Measurements from ENCODE around the gene IRGM.
A peak's percentile ranks its signal among the peaks of the same experiment; 100 is the strongest.
"Not testable (repeated sequence)": the region's sequence is repeated elsewhere in the genome, so short reads cannot be mapped to it uniquely, and the experiment has no call there.

Gene IRGM, protein sequence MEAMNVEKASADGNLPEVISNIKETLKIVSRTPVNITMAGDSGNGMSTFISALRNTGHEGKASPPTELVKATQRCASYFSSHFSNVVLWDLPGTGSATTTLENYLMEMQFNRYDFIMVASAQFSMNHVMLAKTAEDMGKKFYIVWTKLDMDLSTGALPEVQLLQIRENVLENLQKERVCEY

DNA sequence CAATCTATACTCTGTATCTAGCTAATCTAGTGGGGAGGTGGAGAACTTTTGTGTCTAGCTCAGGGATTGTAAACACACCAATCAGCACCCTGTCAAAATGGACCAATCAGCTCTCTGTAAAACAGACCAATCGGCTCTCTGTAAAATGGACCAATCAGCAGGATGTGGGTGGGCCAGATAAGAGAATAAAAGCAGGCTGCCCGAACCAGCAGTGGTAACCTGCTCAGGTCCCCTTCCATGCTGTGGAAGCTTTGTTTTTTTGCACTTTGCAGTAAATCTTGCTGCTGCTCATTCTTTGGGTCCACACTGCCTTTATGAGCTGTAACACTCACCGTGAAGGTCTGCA lies at the start of gene IRGM:
Gene IRGM (plus strand): TSS at position 214 of the 346 bp plus-strand sequence. CDS start 1,603 bp downstream, outside the sequence.
- DNase-seq (ENCODE audit: low spot score), result not testable (repeated sequence)

DNA sequence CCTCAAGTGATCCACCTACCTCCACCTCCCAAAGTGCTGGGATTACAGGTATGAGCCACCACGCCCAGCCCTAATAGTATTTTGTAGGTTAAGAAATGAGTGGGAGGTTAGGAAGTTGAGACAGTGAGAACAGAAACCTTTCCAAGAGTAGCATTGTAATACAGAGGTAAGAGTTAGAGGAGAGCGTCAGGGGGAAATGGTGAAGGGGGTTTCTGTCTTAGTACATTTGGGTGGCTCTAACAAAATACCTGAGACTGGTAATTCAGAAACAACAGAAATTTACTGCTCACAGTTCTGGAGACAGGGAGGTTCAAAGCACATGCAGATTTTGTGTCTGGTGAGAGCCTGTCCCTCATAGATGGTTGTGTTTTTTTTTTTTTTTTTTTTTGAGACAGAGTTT lies 48.9 kb upstream of the IRGM start:
- no peak for DNase-seq (ENCODE audit: low spot score)

- peak; percentile 88 for DNase-seq (ENCODE audit: low spot score)
Measured at GRCh38 chr5:150801117-150801927, 45.0 kb upstream of the IRGM start.

DNA sequence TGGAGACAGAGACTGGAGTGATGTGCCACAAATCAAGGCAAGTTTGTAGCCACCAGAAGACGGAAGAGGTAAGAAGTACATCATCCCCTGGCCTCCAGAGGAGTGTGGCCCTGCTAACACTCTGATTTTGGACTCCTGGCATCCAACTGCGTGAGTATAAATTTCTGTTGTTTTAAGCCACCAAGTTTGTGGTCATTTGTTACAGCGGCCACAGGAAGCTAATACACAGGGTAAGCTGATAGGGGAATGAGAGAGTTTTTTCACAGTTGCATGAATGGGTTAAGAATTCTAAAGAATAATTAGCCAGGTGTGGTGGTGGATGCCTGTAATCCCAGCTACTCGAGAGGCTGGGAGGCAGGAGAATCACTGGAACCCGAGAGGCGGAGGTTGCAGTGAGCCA lies 41.9 kb upstream of the IRGM start:
- no peak for DNase-seq (ENCODE audit: low spot score)

- no peak for DNase-seq (ENCODE audit: low spot score)
Measured at GRCh38 chr5:150809363-150809762, 37.0 kb upstream of the IRGM start.

GRCh38 chr5:150815010-150815409 lies 31.3 kb upstream of the IRGM start:
- no peak for DNase-seq (ENCODE audit: low spot score)

DNA sequence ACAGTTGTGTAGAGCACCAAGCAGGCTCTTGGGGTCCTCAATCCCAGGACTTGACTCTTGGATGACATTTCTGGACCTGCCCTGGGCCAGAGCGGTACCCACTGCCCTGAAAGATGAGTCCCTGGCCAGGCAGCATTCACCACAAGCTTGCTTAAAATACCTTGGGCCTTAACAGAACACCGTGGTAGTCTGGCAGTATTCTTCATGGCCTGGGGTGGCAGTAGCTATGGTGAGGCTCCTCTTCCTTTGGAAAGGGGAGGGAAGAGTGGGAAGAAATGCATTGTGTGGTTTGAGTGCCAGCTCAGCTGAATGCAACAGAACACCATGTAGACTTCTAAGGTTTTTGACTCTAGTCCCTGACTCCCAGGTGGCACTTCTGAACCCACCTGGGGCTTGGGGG lies 29.4 kb upstream of the IRGM start:
- DNase-seq (ENCODE audit: low spot score), result no peak

DNA sequence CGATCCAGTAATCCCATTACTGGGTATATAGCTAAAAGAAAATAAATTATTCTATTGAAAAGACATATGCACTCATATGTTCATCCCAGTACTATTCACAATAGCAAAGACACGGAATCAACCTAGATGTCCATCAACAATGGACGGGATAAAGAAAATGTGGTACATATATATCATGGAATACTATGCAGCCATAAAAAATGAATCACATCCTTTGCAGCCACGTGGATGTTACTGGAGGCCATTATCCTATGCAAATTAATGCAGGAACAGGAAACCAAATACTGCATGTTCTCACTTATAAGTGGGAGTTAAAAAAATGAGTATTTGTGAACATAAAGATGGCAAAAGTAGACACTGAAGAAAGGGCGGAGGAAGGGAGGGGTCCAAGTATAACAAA lies 16.6 kb upstream of the IRGM start:
- no peak for DNase-seq (ENCODE audit: low spot score)

GRCh38 chr5:150831821-150832220 lies 14.5 kb upstream of the IRGM start:
- not testable (repeated sequence) for DNase-seq (ENCODE audit: low spot score)

GRCh38 chr5:150836064-150836463 lies 10.3 kb upstream of the IRGM start:
- DNase-seq (ENCODE audit: low spot score), result no peak

DNA sequence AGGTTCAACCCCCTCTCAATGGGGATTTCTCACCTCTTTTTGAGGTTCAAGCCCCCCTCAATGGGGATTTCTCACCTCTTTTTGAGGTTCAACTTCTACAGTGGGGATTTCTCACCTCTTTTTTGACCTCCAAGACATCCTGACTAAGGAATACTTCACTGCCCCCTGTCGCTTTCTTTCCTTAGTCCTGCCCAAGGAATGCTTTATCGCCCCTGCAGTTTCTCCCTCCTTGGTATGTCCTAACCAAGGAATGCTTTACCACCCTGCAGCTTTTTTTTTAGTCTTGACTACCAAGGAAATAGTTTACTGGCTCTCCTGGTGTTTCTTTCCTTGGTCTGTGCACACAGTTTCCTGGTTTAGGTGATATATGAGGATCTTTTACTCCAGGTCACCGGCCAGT lies 9.6 kb upstream of the IRGM start:
- no peak for DNase-seq (ENCODE audit: low spot score)

DNA sequence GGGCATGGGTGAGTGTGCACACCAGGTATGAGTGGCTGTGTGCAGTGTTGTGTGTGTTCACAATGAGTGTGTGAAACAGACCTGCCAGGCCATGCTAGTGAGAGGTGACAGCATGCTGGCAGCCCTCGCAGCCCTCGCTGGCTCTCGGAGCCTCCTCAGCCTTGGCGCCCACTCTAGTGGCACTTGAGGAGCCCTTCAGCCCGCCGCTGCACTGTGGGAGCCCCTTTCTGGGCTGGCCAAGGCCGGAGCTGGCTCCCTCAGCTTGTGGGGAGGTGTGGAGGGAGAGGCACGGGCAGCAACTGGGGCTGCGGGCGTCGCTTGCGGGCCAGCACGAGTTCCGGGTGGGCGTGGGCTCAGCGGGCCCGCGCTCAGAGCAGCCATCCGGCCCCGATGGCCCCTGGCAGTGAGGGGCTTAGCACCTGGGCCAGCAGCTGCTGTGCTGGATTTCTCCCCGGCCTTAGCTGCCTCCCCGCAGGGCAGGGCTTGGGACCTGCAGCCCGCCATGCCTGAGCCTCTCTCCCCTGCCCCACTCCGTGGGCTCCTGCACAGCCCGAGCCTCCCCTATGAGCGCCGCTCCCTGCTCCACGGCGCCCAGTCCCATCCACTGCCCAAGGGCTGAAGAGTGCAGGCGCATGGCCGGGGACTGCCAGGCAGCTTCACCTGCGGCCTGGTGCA lies 999 bp upstream of the IRGM start:
- DNase-seq (ENCODE audit: low spot score), result not testable (repeated sequence)

DNA sequence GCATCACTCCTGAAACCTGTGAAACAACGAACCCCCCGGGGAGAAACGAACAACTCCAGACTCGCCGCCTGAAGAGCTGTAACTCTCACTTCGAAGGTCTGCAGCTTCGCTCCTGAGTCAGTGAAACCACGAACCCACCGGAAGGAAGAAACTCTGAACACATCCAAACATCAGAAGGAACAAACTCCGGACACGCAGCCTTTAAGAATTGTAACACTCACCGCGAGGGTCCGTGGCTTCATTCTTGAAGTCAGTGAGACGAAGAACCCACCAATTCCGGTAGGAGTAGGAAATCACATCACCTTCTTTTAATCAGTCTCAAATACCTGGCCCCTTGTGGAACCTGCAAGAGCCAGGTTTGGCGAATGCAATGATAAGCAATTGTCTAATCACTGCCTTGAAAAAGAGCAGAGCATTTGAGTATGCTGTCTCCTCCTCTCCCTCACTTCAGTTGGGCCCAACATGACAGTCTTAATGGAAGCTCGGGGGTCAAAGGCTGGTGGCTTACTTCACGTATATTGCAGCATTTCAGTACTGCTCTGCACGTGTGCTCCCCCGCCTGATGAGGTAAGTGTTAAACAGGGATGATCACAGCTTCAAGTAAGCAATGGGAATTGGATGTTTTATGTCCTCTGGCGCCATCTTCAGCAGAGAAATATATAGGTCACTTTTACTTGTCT lies 473 bp downstream of the IRGM start:
- peak; percentile 92 for DNase-seq (ENCODE audit: low spot score)

- DNase-seq (ENCODE audit: low spot score), result no peak
Measured at GRCh38 chr5:150847334-150847695, 994 bp downstream of the IRGM start.

DNA sequence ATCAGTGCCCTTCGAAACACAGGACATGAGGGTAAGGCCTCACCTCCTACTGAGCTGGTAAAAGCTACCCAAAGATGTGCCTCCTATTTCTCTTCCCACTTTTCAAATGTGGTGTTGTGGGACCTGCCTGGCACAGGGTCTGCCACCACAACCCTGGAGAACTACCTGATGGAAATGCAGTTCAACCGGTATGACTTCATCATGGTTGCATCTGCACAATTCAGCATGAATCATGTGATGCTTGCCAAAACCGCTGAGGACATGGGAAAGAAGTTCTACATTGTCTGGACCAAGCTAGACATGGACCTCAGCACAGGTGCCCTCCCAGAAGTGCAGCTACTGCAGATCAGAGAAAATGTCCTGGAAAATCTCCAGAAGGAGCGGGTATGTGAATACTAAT lies 1.9 kb downstream of the IRGM start:
- DNase-seq (ENCODE audit: low spot score), result no peak

DNA sequence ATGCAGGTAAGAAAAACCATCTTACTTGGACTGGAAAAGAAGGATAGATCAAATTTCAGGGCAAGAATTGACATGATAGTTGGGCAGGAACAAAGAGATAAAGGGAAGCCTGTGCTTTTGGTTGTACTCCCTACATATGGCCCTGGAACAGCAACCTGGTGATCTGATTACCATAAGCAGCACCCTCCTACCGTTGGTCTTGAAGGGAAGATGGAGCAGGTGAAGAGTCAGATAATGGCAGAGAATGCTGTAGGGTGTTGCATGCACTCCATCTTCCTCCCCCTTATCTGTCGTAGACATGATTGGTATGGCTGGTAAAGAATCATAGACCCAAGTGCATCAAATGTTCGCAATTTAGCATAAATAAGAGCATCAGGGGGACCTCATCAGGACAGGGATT lies 4.7 kb downstream of the IRGM start:
- DNase-seq (ENCODE audit: low spot score), result no peak

DNA sequence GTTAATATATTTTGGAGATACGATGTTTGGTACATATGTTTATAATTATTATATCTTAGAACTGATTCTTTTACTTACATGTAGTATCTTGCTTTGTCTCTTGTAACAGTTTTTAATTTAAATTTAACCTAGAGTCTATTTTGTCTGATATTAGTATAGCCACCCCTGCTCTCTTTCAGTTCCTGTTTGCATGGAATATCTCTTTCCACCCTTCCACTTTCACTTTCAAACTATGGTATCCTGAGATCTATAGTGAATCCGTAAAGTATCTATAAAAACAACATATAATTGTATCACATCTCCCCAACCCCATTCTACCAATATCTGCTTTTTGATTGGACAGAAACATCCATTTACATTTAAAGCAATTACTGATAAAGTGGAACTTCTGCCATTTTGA lies 7.2 kb downstream of the IRGM start:
- no peak for DNase-seq (ENCODE audit: low spot score)

GRCh38 chr5:150856700-150857099 lies 10.4 kb downstream of the IRGM start:
- DNase-seq (ENCODE audit: low spot score), result not testable (repeated sequence)

- no peak for DNase-seq (ENCODE audit: low spot score)
Measured at GRCh38 chr5:150860246-150860821, 14.0 kb downstream of the IRGM start.

DNA sequence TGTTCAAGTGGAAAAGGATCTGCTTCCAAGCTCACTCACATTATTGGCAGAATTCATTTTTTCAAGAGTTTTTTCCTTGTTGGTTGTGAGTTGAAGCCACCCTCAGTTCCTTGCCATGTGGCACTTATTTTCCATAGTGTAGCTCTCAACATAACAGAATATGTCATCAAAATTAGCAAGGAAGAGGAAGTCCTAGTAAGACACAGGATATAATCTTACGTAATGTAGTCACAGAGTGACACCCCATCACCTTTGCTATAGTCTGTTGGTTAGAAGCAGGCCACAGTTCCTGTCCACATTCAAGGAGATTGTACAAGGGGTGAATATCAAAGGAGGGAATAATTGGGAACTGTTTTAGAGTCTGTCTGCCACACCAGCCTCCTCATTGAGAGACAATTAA lies 15.7 kb downstream of the IRGM start:
- DNase-seq (ENCODE audit: low spot score), result no peak

DNA sequence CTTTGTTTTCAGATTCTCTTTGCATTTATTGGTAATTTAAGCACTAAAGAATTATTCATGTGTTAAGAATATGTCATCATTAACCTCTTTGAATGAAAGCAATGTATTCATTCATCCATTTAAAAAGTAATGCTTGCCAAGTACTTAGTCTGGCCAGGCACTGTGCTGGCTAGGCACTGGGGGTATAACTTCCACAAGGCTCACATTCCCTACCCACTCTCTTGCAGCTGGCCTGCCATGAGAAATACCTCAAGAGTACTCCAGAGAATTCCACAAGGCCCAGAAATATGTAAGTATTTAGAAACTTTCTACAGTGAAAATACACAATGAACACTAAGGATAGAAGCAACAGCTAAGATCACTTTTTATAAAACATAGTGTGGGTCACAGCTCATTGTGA lies 33.0 kb downstream of the IRGM start:
- no peak for DNase-seq (ENCODE audit: low spot score)
